GM19023 (cell line): ENCODE data around the gene PHC3.
"Not testable (repeated sequence)": the region's sequence is repeated elsewhere in the genome, so short reads cannot be mapped to it uniquely, and the experiment has no call there.

Experiments
- ATAC-seq: cut with Tn5 transposase; IDR thresholded peaks from one replicate; pipeline ENCODE4 v1.9.1; 2021; ENCODE audit warnings: mild to moderate bottlenecking, moderate library complexity; ENCODE audit not compliant: unreplicated experiment

Gene PHC3

GRCh38 chr3:170196833-170197232, 15.3 kb upstream of the PHC3 start:
- ATAC-seq, result no peak

DNA sequence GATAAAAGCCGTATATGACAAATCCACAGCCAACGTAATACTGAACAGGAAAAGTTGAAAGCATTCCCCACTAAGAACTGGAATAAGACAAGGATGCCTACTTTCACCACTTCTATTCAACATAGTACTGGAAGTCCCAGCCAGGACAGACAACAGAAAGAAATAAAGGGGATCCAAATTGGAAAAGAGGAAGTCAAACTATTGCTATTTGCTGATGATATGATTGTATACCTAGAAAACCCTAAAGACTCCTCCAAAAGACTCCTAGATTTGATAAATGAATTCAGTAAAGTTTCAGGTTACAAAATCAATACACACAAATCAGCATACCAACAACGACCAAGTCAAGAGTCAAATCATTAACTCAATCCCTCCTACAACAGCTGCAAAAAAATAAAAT, 14.2 kb upstream of the PHC3 start:
- not testable (repeated sequence) for ATAC-seq

- ATAC-seq, result peak; percentile 14
Observed at GRCh38 chr3:170189398-170190256, 8.1 kb upstream of the PHC3 start.

- peak; percentile 20 for ATAC-seq
Observed at GRCh38 chr3:170180079-170180907, 1.2 kb downstream of the PHC3 start.

DNA sequence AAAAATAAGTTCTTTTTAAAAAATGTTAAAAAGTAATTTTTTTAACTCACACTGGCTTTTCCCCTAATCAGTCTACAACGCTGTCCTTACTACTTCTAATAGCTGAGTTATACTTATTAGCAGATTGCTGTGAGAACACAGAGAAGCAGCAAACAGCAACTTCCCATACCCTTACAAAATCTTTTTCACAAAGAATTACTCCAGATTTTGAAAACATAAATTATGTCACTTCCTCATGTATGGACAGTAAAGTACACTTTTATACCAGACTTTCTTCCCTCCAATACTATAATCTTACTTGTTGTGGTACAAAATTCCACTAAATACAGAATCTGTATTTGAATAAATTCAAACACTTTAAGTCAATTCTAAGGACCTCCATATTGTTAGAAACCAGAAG, 2.1 kb downstream of the PHC3 start:
- no peak for ATAC-seq

- no peak for ATAC-seq
Observed at GRCh38 chr3:170178651-170179050, 2.9 kb downstream of the PHC3 start.

DNA sequence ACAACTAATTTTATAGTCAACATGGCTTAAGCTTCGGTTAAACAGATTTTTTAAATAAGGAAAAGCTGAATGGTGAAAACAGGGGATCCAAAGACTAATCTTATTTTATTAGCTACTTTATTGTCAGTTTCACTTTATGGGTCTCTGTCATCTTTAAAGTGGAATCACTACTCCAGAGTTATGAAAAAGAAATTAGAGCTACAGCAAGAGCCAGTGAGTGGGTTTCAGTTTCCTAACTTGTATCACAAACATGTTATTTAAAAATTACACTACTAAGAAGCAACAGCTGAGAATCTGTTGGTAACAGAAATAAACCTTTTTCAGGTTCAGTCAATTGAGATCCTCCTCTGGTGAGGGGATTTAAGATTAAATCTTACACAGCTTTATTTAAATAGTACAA, 10.0 kb downstream of the PHC3 start:
- peak; percentile 76 for ATAC-seq

GRCh38 chr3:170164717-170165116, 16.8 kb downstream of the PHC3 start:
- ATAC-seq, result no peak

DNA sequence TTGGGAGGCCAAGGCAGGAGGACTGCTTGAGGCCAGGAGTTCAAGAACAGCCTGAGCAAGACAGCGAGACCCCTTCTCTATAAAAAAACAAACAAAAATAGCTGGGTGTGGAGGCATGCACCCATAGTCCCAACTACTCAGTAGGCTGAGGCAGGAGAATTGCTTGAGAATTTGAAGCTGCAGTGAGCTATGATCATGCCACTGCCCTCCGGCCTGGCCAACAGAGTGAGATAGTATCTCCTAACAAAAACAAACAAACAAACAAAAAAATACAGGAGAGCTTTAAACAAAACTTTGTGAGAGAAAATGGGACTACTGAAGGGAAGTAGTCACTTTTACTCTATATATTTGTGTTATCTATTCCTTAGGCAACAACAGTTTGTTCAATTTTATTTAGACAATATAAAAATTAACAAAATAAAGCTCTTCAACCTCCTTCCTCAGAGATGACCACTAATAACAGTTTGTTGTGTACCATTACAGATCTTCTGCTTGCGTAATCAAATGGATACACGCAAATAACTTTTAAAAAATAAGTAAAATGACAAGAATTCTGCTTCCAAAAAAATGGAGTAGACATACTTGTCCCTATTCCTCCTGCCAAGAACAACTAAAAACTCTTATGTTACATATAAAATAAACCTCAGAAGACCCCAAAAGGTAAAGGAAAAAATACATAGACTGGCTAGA, 17.4 kb downstream of the PHC3 start:
- ATAC-seq, result no peak

- no peak for ATAC-seq
Observed at GRCh38 chr3:170162630-170163029, 18.9 kb downstream of the PHC3 start.

- ATAC-seq, result no peak
Observed at GRCh38 chr3:170162052-170162451, 19.5 kb downstream of the PHC3 start.

DNA sequence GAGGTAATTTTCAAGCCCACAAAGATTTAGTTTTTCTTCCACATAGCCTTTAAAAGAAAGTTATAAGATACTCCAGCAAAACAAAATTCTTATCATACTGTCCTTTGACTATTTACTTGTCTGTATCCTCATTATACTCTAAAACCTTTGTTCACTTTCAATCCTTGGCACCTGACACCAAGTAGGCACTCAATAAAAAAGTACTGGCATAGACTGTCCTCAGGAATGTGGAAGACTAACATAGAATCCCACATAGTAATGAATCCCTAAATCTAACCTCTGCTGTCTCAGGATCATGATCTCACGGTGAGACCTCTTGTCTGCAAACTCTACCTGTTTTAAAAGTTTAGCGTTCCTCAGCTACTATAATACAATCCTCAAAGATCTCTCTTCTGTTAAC, 21.6 kb downstream of the PHC3 start:
- no peak for ATAC-seq

DNA sequence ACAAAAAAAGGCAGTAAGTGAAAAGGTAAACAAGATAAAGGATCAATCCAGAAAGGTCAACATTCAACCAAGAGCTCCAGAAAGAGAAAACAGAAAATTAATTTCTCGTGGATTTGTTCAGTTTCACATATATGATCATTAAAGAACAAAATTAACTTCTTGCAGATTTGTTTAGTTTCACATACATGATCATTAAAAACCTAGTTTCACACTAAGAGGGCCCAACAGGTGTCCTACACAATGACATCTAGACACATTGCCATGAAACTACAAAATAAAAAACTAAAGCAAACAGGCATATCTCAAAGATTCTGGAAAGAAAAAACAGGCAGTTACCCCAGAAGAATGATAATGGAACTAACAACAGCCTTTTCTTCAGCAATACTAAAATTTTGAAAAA, 22.1 kb downstream of the PHC3 start:
- ATAC-seq, result no peak

DNA sequence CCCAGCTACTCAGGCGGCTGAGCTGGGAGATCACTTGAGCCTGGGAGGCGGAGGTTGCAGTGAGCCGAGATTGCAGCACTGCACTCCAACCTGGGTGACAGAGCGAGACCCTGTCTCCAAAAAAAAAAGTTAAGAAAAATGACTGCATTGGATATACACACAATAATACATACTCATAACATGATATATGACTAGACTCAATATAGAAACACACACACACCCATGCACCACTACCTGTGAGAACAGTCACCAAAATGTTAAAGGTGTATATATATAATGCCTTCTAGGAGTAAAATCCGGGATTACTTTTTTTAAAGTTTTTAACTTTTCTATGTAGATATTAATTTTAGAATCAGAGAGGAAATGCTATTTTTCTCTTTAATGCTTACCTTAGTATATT, 25.9 kb downstream of the PHC3 start:
- ATAC-seq, result no peak

DNA sequence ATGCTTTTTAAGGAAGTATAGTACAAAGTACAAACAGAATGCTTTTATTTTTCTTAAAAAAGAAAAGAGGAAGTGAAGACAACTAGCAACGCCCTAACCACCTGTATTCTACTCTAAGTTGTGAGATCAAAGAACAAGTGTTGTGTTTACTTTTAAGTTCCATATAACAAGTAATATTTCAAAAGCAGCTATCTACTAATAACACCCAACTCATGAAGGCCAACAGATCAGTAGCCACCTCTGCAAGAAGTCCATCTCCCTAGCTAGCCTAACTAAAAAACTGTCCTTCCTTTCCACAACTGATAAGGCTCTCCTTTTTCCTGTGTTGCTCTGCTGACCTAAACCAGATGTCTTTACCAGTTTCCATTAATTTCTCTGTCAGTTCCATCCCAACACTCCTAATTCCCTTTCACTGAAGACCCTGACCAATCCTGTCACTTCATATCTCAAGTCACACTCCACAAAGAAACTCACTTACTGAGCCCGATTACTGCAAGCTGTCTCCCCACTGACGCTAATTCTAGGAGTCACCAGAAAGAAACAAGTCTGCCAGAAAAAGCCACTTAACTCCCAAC, 26.9 kb downstream of the PHC3 start:
- peak; percentile 86 for ATAC-seq

DNA sequence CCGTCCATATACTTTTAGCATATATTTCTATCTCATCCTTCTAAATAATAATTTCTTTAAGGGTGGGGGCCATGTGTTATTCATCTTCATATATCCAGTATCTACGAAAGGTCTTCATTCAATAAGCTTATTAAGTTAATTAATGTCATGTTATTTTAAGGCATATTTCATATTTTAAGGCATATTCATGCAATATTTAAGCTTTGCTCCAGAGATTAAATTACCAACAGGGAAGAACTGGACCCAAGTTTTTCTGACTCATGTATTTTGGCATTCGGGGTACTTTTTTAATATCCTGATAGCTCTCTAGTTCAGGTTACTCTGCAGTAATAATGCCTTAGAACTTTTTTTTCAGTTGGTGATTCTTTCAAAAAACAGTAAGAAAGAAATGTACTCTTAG, 27.4 kb downstream of the PHC3 start:
- peak; percentile 28 for ATAC-seq

GRCh38 chr3:170151536-170151935, 30.0 kb downstream of the PHC3 start:
- no peak for ATAC-seq

- ATAC-seq, result no peak
Observed at GRCh38 chr3:170149016-170149415, 32.5 kb downstream of the PHC3 start.

GRCh38 chr3:170145278-170145677, 36.3 kb downstream of the PHC3 start:
- ATAC-seq, result no peak

- peak; percentile 88 for ATAC-seq
Observed at GRCh38 chr3:170144437-170144843, 37.1 kb downstream of the PHC3 start.

DNA sequence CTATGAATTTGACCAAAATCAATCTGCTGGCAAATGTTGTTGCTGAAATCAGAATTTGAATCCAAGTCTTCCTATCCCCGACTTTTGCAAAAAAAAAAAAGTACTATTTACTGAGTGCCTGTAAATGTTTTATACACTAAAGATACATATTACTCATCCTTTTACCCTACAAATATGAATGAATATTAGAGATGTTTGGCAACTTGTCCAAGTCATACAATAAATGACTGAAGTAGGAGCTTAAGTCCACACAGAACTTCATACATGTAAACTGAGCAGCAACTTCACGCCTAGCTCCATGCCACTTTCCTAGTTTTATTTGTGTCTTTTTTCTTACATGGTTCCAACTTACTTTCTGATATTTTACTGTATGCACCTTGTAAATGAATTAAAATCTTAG, 39.2 kb downstream of the PHC3 start:
- no peak for ATAC-seq
